ENCODE data around the gene BHLHE23.

DNA sequence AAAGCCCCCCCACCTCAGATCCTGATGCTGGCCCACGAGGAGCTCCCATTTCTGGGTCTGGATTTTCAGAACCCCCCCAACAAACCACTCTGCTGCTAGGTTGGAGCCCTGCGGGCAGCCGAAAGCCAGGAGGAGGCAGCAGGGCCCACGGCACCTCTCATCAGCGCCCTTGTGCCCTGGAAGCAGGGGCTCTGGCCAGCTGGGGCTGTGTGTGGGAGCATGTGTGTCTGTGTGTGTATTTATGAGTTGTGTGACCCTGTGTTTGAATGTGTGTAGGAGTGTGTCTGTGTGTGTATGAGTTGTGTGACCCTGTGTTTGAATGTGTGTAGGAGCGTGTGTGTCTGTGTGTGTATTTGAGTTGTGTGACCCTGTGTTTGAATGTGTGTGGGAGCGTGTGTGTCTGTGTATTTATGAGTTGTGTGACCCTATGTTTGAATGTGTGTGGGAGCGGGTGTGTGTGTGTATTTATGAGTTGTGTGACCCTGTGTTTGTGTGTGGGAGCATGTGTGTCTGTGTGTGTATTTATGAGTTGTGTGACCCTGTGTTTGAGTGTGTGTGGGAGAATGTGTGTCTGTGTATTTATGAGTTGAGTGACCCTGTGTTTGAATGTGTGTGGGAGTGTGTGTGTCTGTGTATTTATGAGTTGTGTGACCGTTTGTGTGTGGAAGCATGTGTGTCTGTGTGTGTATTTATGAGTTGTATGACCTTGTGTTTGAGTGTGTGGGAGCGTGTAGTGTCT, 35.4 kb downstream of the BHLHE23 start:
- TF ChIP-seq, protein P1, sequence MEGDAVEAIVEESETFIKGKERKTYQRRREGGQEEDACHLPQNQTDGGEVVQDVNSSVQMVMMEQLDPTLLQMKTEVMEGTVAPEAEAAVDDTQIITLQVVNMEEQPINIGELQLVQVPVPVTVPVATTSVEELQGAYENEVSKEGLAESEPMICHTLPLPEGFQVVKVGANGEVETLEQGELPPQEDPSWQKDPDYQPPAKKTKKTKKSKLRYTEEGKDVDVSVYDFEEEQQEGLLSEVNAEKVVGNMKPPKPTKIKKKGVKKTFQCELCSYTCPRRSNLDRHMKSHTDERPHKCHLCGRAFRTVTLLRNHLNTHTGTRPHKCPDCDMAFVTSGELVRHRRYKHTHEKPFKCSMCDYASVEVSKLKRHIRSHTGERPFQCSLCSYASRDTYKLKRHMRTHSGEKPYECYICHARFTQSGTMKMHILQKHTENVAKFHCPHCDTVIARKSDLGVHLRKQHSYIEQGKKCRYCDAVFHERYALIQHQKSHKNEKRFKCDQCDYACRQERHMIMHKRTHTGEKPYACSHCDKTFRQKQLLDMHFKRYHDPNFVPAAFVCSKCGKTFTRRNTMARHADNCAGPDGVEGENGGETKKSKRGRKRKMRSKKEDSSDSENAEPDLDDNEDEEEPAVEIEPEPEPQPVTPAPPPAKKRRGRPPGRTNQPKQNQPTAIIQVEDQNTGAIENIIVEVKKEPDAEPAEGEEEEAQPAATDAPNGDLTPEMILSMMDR (IDR thresholded peaks at IDR 0.05; ENCODE audit: borderline replicate concordance, extremely low read depth, low read length, poor library complexity, severe bottlenecking), result no peak
- no peak for TF ChIP-seq EZH2 (IDR thresholded peaks at IDR 0.05; ENCODE audit: borderline replicate concordance, low read depth, low read length, severe bottlenecking)
